ENCODE results near the gene ZBTB7C.

ZBTB7C gene

GRCh38 chr18:48030616-48031480 is 378.3 kb downstream of the ZBTB7C start:
- DNase-seq (ENCODE audit: extremely low read depth in 1 of 2, low read depth in 1 of 2) = no peak

- no peak for DNase-seq (ENCODE audit: extremely low read depth in 1 of 2, low read depth in 1 of 2)
Observed at GRCh38 chr18:48029296-48029986, 379.7 kb downstream of the ZBTB7C start.

GRCh38 chr18:48028696-48029095 is 380.5 kb downstream of the ZBTB7C start:
- no peak for DNase-seq (ENCODE audit: extremely low read depth in 1 of 2, low read depth in 1 of 2)

GRCh38 chr18:48028081-48028480 is 381.1 kb downstream of the ZBTB7C start:
- no peak for DNase-seq (ENCODE audit: extremely low read depth in 1 of 2, low read depth in 1 of 2)

GRCh38 chr18:48027401-48027963 is 381.7 kb downstream of the ZBTB7C start:
- DNase-seq (ENCODE audit: extremely low read depth in 1 of 2, low read depth in 1 of 2) = no peak

GRCh38 chr18:48026216-48026615 is 383.0 kb downstream of the ZBTB7C start:
- no peak for DNase-seq (ENCODE audit: extremely low read depth in 1 of 2, low read depth in 1 of 2)

- no peak for DNase-seq (ENCODE audit: extremely low read depth in 1 of 2, low read depth in 1 of 2)
Observed at GRCh38 chr18:48024881-48025660, 384.1 kb downstream of the ZBTB7C start.

- DNase-seq (ENCODE audit: extremely low read depth in 1 of 2, low read depth in 1 of 2) = no peak
Observed at GRCh38 chr18:48024009-48024512, 385.1 kb downstream of the ZBTB7C start.

GRCh38 chr18:48023334-48024008 is 385.7 kb downstream of the ZBTB7C start:
- DNase-seq (ENCODE audit: extremely low read depth in 1 of 2, low read depth in 1 of 2) = no peak

- no peak for DNase-seq (ENCODE audit: extremely low read depth in 1 of 2, low read depth in 1 of 2)
Observed at GRCh38 chr18:48022531-48023329, 386.5 kb downstream of the ZBTB7C start.

- no peak for DNase-seq (ENCODE audit: extremely low read depth in 1 of 2, low read depth in 1 of 2)
Observed at GRCh38 chr18:48022021-48022420, 387.2 kb downstream of the ZBTB7C start.

- DNase-seq (ENCODE audit: extremely low read depth in 1 of 2, low read depth in 1 of 2) = no peak
Observed at GRCh38 chr18:48021273-48021914, 387.8 kb downstream of the ZBTB7C start.

- no peak for DNase-seq (ENCODE audit: extremely low read depth in 1 of 2, low read depth in 1 of 2)
Observed at GRCh38 chr18:48020337-48021250, 388.6 kb downstream of the ZBTB7C start.

- no peak for DNase-seq (ENCODE audit: extremely low read depth in 1 of 2, low read depth in 1 of 2)
Observed at GRCh38 chr18:48019557-48020325, 389.4 kb downstream of the ZBTB7C start.

GRCh38 chr18:48018851-48019250 is 390.3 kb downstream of the ZBTB7C start:
- no peak for DNase-seq (ENCODE audit: extremely low read depth in 1 of 2, low read depth in 1 of 2)

- no peak for DNase-seq (ENCODE audit: extremely low read depth in 1 of 2, low read depth in 1 of 2)
Observed at GRCh38 chr18:48017635-48018034, 391.5 kb downstream of the ZBTB7C start.

- no peak for DNase-seq (ENCODE audit: extremely low read depth in 1 of 2, low read depth in 1 of 2)
Observed at GRCh38 chr18:48013162-48013561, 396.0 kb downstream of the ZBTB7C start.

Measured in stimulated activated CD8-positive, alpha-beta memory T cell treated with anti-CD3 and anti-CD28 coated beads, Interleukin-7, amount 100 ng/mL, for 48 hours (primary cell).